HG03196 (cell line): ENCODE data around the gene COL8A2.

Source experiments
- ATAC-seq: cut with Tn5 transposase; IDR thresholded peaks from one replicate; pipeline ENCODE4 v1.9.1; 2021; ENCODE audit not compliant: unreplicated experiment

COL8A2 gene

GRCh38 chr1:36092166-36092797, 32.7 kb downstream of the COL8A2 start:
- ATAC-seq, result no peak

GRCh38 chr1:36091698-36092097, 33.3 kb downstream of the COL8A2 start:
- no peak for ATAC-seq

DNA sequence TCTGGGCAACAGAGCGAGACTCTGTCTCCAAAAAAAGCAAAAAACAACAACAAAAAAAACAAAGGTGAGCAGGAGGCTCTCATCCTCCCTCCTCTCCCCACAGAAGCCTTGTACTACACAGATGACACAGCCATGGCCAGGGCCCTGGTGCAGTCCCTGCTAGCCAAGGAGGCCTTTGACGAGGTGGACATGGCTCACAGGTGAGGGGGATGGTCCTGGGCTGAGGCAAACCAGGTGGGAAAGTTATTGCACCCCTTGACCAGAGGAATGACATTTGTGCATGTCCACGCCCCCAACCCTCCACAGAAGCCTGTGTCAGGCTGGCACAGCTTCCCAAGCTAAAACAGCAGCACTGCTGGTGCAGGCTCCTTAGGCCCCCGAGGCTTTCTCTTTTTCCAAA, 33.9 kb downstream of the COL8A2 start:
- no peak for ATAC-seq

GRCh38 chr1:36089393-36090121, 35.5 kb downstream of the COL8A2 start:
- no peak for ATAC-seq

GRCh38 chr1:36088577-36089392, 36.2 kb downstream of the COL8A2 start, which contains the start of gene ADPRS:
TSS of gene ADPRS (plus strand) at chr1:36088892. CDS start at chr1:36088905, 13 bp downstream.
- peak; percentile 71 for ATAC-seq

GRCh38 chr1:36088265-36088576, 36.8 kb downstream of the COL8A2 start:
- no peak for ATAC-seq

DNA sequence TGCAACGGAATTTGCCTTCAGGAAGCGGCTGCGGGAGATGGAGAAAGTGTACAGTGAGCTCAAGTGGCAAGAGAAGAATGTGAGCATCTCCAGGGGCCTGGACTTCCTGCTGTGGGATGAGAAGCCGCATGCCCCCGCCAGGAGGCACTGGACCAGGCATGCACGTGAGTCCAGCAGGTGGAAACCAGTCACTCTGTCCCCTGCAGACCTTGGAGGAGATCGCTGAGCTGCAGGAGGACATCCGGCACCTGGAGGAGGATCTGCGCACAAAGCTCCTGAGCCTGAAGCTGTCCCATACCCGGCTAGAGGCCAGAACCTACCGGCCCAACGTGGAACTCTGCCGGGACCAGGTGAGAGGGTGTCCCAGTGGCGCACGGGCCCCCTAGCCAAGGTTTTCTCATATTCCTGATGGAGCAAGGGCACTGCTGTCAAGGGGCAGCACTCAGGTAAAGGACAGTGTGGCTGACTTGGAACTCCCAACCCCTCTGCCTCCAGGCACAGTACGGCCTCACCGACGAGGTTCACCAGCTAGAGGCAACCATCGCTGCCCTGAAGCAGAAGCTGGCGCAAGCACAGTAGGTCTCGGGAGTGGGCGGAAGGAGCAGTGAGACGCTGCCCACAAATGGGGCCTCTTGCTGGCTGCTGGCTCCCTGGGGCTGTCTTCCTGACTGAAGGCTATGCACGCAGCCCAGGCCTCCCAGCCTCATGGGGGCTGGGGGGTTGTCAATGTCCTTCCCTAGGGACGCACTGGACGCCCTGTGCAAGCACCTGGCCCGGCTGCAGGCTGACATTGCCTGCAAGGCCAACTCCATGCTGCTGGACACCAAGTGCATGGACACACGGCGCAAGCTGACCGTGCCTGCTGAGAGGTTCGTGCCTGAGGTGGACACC, 37.5 kb downstream of the COL8A2 start:
- ATAC-seq, result no peak

DNA sequence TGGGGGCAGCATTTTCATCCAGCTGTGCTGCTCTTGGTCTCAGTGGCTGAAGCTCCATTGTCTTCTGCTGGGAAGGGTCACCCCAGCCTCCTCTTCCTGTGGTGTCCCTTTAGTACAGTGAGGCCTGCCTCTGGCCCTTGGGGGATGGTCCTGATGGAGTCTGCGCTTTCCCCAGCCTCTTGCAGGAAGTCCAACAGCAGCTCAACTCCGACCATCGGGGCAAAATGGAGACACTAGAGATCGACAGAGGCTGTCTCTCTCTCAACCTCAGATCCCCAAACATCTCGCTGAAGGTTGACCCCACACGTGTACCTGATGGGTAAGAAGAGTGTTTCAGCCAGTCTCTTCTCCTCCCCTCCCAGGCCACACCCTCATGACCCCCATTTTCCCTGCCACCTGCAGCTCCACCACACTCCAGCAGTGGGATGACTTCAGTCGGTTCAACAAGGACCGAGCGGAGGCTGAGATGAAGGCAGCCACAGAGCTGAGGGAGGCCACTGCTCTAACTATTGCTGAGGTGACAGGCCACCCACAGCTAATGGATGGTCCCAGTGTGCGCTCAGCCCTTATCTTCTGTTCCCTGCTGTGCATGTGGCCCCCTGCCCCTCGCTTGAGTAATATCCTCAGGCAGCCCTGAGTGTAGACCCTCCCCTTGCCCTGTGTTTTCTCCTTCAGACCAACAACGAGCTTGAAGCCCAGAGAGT, 38.3 kb downstream of the COL8A2 start:
- no peak for ATAC-seq

DNA sequence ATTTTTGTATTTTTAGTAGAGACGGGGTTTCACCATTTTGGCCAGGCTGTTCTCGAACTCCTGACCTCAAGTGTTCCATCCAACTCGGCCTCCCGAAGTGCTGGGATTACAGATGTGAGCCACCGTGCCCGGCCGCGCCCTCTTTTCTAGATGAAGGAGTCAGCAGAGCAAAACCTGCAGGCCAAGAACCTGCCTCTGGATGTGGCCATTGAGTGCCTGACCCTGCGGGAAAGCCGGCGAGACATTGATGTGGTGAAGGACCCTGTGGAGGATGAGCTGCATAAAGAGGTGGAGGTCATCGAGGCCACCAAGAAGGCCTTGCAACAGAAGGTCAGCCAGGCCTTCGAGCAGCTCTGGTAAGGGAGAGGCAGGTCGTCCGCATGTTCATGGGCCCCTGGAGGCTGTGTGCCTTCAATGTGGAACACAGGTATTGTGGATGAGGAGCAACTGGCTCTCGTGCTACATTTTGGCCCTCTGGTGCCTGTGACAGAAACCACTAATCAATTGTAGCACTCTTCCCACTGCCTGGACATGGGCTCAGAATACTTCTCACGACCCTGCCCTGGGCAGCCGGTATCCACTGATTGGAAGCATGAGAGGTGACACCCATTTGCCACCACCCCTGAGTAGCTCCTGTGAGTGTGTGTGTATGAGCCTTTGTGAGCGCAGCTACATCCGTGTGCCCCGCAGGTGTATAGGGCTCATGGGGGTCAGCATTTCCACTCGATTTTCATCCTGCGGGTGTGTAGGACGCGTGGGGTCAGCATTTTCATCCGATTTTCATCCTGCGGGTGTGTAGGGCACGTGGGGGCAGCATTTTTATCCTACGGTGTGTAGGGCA, 39.1 kb downstream of the COL8A2 start:
- no peak for ATAC-seq

- ATAC-seq, result no peak
Observed at GRCh38 chr1:36085126-36085525, 39.9 kb downstream of the COL8A2 start.

- no peak for ATAC-seq
Observed at GRCh38 chr1:36084497-36085115, 40.4 kb downstream of the COL8A2 start.

GRCh38 chr1:36083635-36084496, 41.2 kb downstream of the COL8A2 start, which contains the start of gene TEKT2:
TSS of gene TEKT2 (plus strand) at chr1:36084094. CDS start at chr1:36084922, 828 bp downstream.
- ATAC-seq, result no peak

- ATAC-seq, result no peak
Observed at GRCh38 chr1:36083219-36083618, 41.8 kb downstream of the COL8A2 start.

DNA sequence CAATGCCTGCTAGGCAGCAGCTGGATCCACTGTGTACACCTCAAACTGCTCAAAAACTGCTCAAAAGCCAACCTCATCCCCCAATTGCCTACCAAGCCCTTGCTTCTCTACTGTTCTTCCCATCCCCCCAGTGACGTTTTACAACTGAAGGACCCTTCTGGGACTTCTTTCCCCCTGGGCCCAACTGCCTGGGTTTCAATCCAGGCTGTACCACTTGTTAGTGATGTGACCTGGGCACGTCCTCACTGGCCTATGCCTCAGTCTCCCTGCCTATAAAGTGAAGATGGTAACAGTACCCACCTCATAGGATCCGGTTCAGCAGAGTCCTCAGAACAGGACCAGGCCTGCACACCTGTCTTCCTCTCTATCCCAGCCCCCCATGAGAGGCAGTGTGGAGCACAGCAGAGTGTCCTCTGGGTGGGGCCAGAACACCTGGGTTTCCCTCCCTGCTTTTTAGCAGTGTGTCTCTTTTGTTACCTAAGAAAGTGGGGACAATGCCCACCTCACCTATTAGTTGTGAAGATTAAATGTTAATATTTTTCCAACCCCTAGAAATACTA, 43.0 kb downstream of the COL8A2 start:
- no peak for ATAC-seq

GRCh38 chr1:36080801-36081200, 44.2 kb downstream of the COL8A2 start:
- ATAC-seq, result no peak

GRCh38 chr1:36080236-36080635, 44.8 kb downstream of the COL8A2 start:
- no peak for ATAC-seq

- no peak for ATAC-seq
Observed at GRCh38 chr1:36076979-36077573, 47.9 kb downstream of the COL8A2 start.
